ENCODE measurements around the gene TMPRSS6.

The TMPRSS6 gene

DNA sequence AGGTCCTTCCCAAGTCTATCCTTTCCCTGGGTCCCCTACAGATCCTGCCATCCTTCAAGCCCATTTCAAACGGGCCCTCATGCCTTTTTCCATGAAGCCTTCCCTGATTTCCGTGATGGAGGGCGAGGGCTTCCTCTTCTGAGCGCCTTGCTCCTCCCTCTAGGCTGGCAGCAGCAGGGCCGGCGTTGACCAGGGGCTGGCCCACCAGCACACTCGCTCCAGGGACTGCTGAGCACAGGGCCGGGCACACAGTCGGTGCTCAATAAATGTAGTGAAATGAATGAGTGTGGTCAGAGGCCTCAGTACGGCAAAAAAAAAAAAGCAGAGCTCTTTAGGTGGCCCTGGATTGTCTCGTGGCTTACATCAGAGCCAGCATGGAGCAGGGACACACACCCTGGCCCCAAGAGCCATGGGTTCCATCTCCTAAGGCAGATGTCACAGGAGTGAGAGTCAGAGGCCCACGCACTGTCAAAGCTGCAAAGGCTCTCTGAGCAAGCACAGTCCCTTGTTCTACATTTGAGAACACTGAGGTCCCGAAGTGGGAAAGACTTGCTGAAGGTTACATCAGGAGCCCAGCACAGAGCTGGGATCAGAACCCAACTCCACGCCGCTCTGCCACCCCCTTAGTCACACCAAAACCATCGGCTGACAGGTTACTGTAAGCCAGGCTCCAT, 37.1 kb upstream of the TMPRSS6 start:
- TF ChIP-seq, protein P1, sequence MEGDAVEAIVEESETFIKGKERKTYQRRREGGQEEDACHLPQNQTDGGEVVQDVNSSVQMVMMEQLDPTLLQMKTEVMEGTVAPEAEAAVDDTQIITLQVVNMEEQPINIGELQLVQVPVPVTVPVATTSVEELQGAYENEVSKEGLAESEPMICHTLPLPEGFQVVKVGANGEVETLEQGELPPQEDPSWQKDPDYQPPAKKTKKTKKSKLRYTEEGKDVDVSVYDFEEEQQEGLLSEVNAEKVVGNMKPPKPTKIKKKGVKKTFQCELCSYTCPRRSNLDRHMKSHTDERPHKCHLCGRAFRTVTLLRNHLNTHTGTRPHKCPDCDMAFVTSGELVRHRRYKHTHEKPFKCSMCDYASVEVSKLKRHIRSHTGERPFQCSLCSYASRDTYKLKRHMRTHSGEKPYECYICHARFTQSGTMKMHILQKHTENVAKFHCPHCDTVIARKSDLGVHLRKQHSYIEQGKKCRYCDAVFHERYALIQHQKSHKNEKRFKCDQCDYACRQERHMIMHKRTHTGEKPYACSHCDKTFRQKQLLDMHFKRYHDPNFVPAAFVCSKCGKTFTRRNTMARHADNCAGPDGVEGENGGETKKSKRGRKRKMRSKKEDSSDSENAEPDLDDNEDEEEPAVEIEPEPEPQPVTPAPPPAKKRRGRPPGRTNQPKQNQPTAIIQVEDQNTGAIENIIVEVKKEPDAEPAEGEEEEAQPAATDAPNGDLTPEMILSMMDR (IDR thresholded peaks at IDR 0.05; ENCODE audit: borderline replicate concordance, control extremely low read depth, extremely low read depth, insufficient read depth, missing control alignments): no peak
- in situ Hi-C loops (cut with MboI; ENCODE audit: low sequenced_read_pairs, unreplicated experiment): no loop called here
- no peak for DNase-seq (ENCODE audit: low spot score)

DNA sequence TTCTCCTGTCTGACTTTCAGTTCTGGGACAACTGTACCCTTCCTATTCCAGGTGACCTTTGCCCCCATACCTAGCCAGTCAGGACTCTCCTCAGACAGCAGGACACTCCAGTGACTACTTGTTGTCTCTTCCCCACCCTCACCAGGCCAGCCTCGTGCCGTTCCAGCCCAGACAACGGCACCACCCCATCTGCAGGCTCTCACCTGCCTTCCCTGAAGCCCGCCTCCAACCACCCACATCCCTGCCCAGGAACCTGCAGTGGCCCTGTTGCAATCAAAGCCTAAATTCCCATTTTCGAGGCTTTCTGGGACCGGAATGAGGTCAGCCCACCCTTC, 36.5 kb upstream of the TMPRSS6 start:
- no peak for DNase-seq (ENCODE audit: low spot score)
- TF ChIP-seq, protein P1 (IDR thresholded peaks at IDR 0.05; ENCODE audit: borderline replicate concordance, control extremely low read depth, extremely low read depth, insufficient read depth, missing control alignments): no peak
- in situ Hi-C loops (cut with MboI; ENCODE audit: low sequenced_read_pairs, unreplicated experiment): no loop called here

DNA sequence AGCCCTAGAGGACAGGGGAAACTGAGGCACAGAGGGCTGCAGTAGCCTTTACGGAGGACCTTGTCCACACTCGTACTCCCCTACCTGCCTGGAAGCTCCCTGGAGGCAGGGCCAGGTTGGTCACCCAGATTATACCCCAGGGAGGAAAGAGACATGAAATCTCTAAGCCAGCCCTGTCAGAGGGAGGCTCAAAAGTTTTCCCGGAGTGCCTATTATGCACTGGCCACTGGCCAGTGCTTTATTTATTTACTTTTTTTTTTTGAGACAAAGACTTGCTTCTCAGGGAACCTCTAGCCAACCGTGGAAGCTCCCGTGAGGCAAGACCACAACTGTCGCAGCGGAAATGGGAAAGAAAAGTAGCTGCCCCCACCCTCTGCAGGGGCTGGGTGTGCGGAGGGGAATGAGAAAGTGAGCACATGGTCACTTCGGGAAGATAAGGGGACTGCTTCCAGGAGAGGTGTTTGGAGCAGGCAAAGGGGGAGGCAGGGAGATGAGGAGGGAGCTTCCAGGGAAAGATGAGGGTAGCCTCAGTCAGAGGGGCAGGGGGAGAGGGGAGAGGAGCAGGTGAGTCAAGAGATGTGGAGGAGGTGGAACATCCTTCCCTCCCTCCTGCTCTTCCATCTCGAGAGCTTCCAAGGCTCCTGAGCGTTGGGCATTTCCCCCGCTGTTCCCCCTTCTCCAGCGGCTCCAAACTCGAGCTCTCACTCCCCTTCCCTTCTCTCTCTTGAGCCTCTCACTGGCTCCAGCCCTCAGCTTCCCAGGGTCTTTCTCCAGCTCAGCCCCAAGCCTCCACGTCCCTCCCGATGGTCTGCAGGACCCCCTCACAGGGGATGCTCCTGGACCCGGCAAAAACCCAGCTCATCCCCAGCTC, 35.9 kb upstream of the TMPRSS6 start:
- in situ Hi-C loops (cut with MboI; ENCODE audit: low sequenced_read_pairs, unreplicated experiment): no loop called here
- TF ChIP-seq, protein P1 (IDR thresholded peaks at IDR 0.05; ENCODE audit: borderline replicate concordance, control extremely low read depth, extremely low read depth, insufficient read depth, missing control alignments): no peak
- DNase-seq (ENCODE audit: low spot score): no peak

DNA sequence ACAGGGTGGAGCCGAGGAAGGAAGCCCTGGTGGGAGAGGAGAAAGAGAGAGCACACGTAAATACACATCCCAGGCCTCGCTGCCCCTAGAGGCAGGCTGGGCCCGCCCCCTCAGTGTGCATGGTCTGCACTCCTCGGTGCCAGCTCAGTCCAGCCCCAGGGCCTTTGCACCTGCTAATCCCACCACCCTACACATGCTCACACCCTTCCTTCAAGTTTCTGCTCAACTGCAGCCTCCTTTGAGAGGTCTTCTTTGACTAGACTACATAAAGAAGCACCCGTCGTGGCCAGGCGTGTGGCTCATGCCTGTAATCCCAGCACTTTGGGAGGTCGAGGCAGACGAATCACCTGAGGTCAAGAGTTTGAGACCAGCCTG, 34.7 kb upstream of the TMPRSS6 start:
- TF ChIP-seq, protein P1 (IDR thresholded peaks at IDR 0.05; ENCODE audit: borderline replicate concordance, control extremely low read depth, extremely low read depth, insufficient read depth, missing control alignments): no peak
- in situ Hi-C loops (cut with MboI; ENCODE audit: low sequenced_read_pairs, unreplicated experiment): no loop called here
- no peak for DNase-seq (ENCODE audit: low spot score)

DNA sequence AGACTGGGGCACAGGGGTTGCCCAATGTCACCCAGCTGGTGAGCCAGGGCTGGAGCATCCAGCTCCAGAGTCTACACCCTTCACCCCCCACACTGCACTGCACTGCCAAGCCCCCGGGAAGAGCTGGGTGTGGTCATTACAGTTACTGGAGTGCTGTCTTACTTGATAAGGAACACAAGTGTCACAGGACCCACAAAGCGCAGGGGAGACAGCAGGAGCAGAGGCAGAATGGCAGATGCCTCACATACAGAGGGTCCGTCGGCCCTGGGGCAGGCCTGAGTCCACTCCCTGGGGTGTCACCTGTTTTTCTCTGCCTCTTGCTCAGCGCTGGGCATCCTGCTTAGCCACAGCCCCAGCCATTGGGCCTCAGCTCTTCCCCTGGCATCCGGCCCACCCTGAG, 32.5 kb upstream of the TMPRSS6 start:
- in situ Hi-C loops (cut with MboI; ENCODE audit: low sequenced_read_pairs, unreplicated experiment): no loop called here
- TF ChIP-seq, protein P1 (IDR thresholded peaks at IDR 0.05; ENCODE audit: borderline replicate concordance, control extremely low read depth, extremely low read depth, insufficient read depth, missing control alignments): no peak
- DNase-seq (ENCODE audit: low spot score): no peak

DNA sequence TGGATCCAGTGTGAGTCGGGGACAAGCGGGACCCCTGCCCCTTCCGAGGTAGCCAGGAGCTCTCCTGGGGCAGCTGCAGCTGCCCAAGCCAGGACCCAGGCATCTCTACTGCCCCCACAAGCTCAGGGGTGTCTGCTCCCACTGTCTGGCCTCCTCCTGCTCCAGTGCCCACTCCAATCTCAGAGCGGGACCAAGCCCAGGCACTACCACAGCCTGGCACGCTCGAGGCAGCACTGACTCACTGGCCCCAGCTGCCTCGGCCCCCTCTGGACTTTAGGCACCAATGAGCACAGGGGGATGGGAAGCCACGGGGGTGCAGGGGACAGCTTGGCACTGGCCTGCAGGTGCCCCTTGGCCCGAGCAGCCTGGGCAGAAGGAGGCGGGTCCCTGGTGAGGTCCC, 32.0 kb upstream of the TMPRSS6 start:
- TF ChIP-seq, protein P1 (IDR thresholded peaks at IDR 0.05; ENCODE audit: borderline replicate concordance, control extremely low read depth, extremely low read depth, insufficient read depth, missing control alignments): no peak
- DNase-seq (ENCODE audit: low spot score): no peak
- in situ Hi-C loops (cut with MboI; ENCODE audit: low sequenced_read_pairs, unreplicated experiment): no loop called here

Data from GM13976 (cell line).